Pulmonary artery endothelial cell (primary cell): ENCODE measurements around the gene TALDO1. TPM values are rescaled to one million over a fixed set of nuclear protein-coding genes. Genes with fewer than 3 reads are reported as not detected.

Experiments used
- DNase-seq: peaks from one replicate; pipeline ENCODE4 v3.0.0-alpha.2; 2011; ENCODE audit warnings: low read depth, low spot score
- total RNA-seq: library from RNA; depleted of rRNA; stranded (reverse); fragments of >200 nt; gene quantifications from 2 replicates; pipeline ENCODE4 v1.2.3, GENCODE V29; 2014

TALDO1 gene
- total RNA-seq, 1 donor from 2014 or later: 283 TPM

DNA sequence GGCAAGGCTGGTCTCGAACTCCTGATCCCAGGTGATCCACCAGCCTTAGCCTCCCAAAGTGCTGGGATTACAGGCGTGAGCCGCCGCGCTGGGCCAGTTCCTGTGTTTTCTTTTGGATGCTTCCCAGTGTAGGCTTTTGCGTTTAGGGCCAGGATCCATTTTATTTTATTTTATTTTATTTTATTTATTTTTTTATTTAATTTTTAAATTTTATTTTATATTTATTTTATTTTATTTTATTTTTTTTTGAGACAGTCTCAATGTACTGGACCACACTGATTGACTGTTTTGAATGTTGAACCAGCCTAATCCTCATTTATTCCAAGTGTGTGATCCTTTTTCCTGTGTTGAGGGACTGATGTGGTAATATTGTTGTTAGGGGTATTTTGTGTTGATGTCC, 32.8 kb upstream of the TALDO1 start:
- DNase-seq: no peak

- no peak for DNase-seq
Observed at GRCh38 chr11:719214-720016, 27.8 kb upstream of the TALDO1 start.

- DNase-seq: no peak
Observed at GRCh38 chr11:720017-720641, 27.1 kb upstream of the TALDO1 start.

- DNase-seq: no peak
Observed at GRCh38 chr11:720642-721246, 26.5 kb upstream of the TALDO1 start.

DNA sequence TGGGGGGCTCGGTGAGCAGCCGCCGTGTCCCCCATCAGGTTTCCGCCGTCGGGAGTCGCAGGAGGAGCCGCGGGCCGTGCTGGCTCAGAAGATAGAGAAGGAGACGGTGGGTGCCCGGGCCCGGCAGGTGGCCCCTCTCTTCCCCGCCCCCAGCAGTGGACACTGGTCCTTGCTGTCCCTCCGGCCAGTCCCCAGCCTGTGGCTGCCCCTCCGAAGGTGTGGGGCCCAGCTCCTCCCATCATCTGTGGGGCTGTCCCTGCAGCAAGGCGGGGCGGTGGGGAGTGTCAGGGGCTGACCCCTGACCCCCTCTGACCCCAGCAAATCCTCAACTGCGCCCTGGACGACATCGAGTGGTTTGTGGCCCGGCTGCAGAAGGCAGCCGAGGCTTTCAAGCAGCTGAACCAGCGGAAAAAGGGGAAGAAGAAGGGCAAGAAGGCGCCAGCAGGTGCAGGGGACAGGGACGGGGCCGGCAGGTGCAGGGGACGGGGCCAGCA, 26.0 kb upstream of the TALDO1 start:
- no peak for DNase-seq

- DNase-seq: no peak
Observed at GRCh38 chr11:721741-722345, 25.4 kb upstream of the TALDO1 start.

DNA sequence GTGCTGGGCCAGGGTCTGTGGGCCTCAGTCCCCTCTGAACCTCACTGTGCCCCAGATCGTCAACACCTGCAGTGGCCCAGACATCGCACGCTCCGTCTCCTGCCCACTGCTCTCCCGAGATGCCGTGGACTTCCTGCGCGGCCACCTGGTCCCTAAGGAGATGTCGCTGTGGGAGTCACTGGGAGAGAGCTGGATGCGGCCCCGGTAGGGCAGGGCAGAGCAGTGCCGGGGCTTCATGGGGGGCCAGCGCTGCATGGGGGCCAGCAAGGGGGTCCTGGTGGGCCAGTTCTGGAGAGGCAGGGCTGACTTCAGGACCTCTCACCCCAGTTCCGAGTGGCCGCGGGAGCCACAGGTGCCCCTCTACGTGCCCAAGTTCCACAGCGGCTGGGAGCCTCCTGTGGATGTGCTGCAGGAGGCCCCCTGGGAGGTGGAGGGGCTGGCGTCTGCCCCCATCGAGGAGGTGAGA, 24.9 kb upstream of the TALDO1 start:
- no peak for DNase-seq

DNA sequence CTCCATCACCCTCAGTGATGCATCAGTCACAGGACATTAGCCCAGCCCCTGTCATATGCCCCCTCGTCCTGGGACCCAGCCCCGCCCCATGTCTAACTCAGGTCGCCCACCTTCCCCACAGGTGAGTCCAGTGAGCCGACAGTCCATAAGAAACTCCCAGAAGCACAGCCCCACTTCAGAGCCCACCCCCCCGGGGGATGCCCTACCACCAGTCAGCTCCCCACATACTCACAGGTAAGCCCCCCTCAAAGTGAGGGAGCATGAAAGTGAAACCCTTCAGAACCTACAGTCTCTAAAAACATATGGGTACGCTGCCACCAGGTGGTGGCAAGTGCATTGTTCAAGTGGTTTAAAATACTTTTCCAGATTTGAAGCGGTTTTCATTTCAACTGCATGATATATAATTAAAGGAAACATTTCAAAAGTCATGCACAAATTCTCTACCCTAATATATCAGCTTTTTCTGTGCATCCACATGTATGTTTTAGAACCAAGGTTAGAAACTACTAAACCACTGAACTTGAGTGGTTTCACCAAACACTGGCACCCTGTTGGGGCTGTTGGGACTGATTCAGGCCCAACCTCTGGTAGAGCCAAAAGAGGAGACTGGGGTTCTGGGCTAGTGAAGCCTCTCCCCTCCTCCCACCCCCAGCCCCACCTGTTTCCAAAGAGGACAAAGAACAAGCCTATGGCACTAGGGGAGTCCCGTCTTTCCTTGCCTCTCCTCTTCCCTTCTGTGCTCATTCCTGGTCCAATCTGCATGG, 24.0 kb upstream of the TALDO1 start:
- no peak for DNase-seq

DNA sequence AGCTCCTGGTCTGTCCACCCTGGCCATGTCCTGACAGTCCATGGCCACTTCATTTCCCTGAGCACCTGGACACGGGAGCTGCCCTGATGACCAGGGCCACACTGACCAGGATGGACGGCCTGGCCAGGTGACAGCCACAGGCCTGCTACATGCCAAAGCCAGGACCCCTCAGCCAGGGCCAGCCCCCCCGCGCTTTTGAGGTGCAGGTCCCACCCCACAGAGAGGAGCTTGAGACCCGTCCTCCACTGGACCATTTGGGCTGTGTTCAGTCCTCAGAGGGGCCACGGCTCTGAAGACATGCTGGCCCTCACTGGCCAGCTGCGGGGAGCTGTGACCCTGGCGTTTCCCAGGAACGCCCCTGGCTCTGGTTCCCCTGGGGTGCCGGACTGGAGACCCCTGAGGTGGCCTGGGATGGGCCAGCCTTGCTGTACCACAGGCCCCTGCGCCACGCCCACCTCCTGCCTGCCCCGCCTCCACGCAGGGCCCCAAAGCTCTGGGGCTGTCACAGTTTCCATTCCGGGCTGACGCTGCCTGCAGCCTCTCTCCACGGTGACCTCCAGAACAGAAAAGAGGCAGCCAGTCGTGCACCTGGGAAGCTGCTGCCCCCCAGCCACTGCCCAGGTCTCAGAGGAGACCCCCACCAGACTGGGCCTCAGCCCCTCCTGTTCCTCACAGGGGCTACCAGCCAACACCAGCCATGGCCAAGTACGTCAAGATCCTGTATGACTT, 23.1 kb upstream of the TALDO1 start:
- DNase-seq: no peak

- no peak for DNase-seq
Observed at GRCh38 chr11:724778-725386, 22.4 kb upstream of the TALDO1 start.

DNA sequence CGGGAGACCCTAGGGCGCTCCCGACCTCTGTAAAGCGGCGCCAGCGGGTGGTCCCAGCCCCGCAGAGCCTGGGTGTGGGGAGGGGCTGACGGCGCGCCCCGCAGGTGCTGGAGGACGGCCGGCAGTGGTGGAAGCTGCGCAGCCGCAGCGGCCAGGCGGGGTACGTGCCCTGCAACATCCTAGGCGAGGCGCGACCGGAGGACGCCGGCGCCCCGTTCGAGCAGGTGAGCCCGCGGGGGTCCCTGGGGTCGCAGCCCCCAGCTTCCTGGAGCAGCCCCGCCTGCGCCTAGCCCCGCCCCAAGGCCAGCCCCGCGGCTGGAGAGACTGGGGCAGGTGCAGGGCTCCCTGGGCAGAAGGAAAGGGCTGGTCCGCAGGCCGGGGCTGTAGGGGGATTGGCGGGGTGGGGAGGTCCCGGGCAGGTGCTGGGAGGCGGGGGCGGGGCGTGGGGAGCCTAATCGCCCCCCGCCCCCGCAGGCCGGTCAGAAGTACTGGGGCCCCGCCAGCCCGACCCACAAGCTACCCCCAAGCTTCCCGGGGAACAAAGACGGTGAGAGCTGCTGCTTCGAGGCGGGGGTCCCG, 21.6 kb upstream of the TALDO1 start:
- DNase-seq: no peak

DNA sequence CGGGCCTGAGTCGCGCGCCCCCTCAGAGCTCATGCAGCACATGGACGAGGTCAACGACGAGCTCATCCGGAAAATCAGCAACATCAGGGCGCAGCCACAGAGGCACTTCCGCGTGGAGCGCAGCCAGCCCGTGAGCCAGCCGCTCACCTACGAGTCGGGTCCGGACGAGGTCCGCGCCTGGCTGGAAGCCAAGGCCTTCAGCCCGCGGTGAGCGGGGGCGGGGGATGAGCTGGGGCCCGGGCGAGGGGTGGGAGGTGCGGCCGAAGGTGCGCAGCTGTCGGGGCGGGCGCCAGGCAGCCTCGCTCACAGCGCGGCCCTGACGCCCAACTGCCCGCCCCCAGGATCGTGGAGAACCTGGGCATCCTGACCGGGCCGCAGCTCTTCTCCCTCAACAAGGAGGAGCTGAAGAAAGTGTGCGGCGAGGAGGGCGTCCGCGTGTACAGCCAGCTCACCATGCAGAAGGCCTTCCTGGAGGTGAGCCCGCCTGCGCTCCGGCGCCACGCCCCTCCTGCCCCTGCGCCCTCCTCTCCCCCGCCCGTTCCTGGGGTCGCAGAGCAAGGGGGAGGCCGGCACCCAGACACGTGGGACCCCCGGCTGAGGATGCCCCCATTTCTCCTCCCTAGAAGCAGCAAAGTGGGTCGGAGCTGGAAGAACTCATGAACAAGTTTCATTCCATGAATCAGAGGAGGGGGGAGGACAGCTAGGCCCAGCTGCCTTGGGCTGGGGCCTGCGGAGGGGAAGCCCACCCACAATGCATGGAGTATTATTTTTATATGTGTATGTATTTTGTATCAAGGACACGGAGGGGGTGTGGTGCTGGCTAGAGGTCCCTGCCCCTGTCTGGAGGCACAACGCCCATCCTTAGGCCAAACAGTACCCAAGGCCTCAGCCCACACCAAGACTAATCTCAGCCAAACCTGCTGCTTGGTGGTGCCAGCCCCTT, 20.7 kb upstream of the TALDO1 start:
- DNase-seq: no peak

- no peak for DNase-seq
Observed at GRCh38 chr11:727281-727701, 20.0 kb upstream of the TALDO1 start.

GRCh38 chr11:727859-728748, 19.2 kb upstream of the TALDO1 start:
- no peak for DNase-seq

GRCh38 chr11:728901-729491, 18.3 kb upstream of the TALDO1 start:
- no peak for DNase-seq

GRCh38 chr11:729492-730074, 17.7 kb upstream of the TALDO1 start:
- no peak for DNase-seq

GRCh38 chr11:733072-733471, 14.2 kb upstream of the TALDO1 start:
- no peak for DNase-seq
